NT2/D1 (cell line): ENCODE data around the gene CD69.

Experiments used
- SUZ12 ChIP-seq: IDR thresholded peaks from 2 replicates; pipeline ENCODE4 v1.6.1; 2011; ENCODE audit not compliant: insufficient read length, insufficient read depth; ENCODE audit errors: extremely low read depth
- YY1 ChIP-seq: IDR thresholded peaks from 2 replicates; pipeline ENCODE4 v1.6.1; 2011; ENCODE audit not compliant: insufficient read length, insufficient read depth
- ZNF274 ChIP-seq: IDR thresholded peaks from 2 replicates; pipeline ENCODE4 v1.6.1; 2011; ENCODE audit warnings: mild to moderate bottlenecking, low read depth, low read length

GRCh38 chr12:9754099-9754927 is 6.4 kb downstream of the CD69 start:
- no peak for TF ChIP-seq YY1
- no peak for TF ChIP-seq SUZ12
- no peak for TF ChIP-seq ZNF274
